Epithelial cell of proximal tubule (primary cell): ENCODE data around the gene PLIN4. TPM values are rescaled to one million over a fixed set of nuclear protein-coding genes. Genes with fewer than 3 reads are reported as not detected.

Source experiments
- DNase-seq: peaks from one replicate; pipeline ENCODE4 v3.0.0-alpha.2; 2011; ENCODE audit warnings: low read depth
- H3K4me3 ChIP-seq: 2 replicates; pipeline ENCODE4 v1.5.1; 2011; ENCODE audit warnings: low read depth, mild to moderate bottlenecking, low read length
- CTCF ChIP-seq: conservative IDR thresholded peaks from 2 replicates; pipeline ENCODE4 v1.5.1; 2012; ENCODE audit warnings: low read depth, mild to moderate bottlenecking, low read length
- total RNA-seq: library from RNA; depleted of rRNA; stranded (reverse); fragments of >200 nt; gene quantifications from 2 replicates; pipeline ENCODE4 v1.2.3, GENCODE V29; 2015

The PLIN4 gene
- total RNA-seq, 1 donor from 2014 or later, result not detected

GRCh38 chr19:4499855-4500254 is 18.4 kb downstream of the PLIN4 start:
- no peak for TF ChIP-seq CTCF
- no peak overlapping the region for H3K4me3 ChIP-seq
- DNase-seq, result no peak

GRCh38 chr19:4499318-4499717 is 19.0 kb downstream of the PLIN4 start:
- H3K4me3 ChIP-seq, result no peak overlapping the region
- no peak for DNase-seq
- no peak for TF ChIP-seq CTCF

- TF ChIP-seq CTCF, result no peak
- DNase-seq, result no peak
- H3K4me3 ChIP-seq, result no peak overlapping the region
Observed at GRCh38 chr19:4498694-4499093, 19.6 kb downstream of the PLIN4 start.

- no peak for TF ChIP-seq CTCF
- no peak for DNase-seq
- no peak overlapping the region for H3K4me3 ChIP-seq
Observed at GRCh38 chr19:4497770-4498389, 20.4 kb downstream of the PLIN4 start.

- no peak for DNase-seq
- no peak for TF ChIP-seq CTCF
- no peak overlapping the region for H3K4me3 ChIP-seq
Observed at GRCh38 chr19:4496304-4496703, 22.0 kb downstream of the PLIN4 start.

GRCh38 chr19:4495471-4495870 is 22.8 kb downstream of the PLIN4 start:
- H3K4me3 ChIP-seq, result no peak overlapping the region
- no peak for DNase-seq
- TF ChIP-seq CTCF, result peak; percentile 24

- no peak overlapping the region for H3K4me3 ChIP-seq
- no peak for TF ChIP-seq CTCF
- no peak for DNase-seq
Observed at GRCh38 chr19:4494691-4495064, 23.6 kb downstream of the PLIN4 start.
